Activated CD4-positive, alpha-beta T cell treated with anti-CD3 and anti-CD28 coated beads, Interleukin-2, Interleukin-4, amounts not matched to agents 100 ng/mL and 50 ng/mL, durations not matched to agents 16 hours and 8 hours (primary cell): Measurements from ENCODE around the gene MT1B.

ENCODE experiments used
- DNase-seq: peaks from one replicate; pipeline ENCODE4 v3.0.0-alpha.2; 2020; ENCODE audit warnings: low spot score

The MT1B gene

DNA sequence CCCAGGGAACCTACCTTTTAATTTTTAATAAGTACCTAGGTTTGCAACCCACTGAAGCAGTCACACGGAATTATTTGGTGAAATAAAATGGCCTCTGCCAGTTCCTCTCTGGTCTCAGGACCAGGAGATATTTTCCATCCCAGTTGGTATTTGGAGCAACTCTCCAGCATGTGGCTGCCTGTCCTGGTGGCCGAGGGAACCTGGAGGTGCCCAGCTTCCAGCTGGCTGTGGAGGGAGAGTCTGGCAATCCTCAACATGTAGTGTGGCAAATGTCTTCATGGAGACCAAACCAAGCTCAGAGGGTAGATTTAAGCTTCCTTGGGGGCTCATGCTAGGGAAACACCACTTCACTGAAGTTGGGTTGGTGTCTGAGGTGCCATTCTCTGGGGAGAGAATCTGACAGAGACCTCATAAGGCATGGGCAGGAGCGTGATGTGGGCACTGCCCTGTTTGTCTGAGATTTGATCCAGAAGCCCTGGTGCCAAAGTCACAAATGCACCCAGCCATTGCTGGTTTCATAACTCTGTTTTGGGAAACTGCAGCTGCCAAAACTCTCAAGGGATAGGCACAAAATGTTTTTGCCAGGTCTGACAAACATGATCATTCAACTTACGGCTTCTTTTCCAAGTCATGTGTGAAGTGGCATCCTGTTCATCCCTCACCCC is 33.4 kb downstream of the MT1B start:
- no peak for DNase-seq

DNA sequence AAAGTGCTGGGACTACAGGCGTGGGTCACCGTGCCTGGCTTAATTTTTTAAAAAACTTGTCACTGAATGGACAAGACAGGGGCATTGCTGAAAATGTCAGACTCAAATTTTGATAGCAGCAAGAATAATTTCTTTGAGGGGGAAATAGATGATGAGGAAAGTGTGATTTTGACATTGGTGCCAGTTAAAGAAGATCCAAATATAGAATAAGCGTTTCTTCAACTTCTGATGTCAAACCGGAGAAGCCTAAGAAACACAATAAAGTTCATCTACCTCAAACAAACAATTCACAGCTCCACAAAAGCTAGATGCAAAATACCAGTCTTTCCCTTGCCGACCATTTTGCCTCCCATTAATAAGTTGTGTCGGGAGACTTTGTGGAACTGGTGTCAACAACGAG is 35.1 kb downstream of the MT1B start:
- DNase-seq = no peak

DNA sequence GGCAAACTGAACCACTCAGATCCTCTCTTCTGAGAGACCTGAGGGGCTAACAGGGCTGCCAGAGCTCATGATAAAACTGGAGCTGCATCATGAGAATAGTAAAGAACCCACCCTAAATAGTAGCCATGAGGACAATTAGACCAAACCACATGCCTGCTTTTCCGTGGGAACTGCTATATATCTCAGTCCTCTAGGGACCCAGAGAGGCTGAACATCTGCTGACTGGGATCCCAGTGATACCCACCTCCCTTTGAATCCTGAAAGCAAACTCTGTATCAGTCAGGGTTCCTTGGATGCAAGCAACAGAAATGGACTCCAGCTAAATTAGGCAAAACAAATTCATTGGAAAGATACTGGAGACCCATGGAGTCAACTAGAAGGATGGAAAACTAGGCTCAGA is 37.1 kb downstream of the MT1B start:
- DNase-seq = no peak

DNA sequence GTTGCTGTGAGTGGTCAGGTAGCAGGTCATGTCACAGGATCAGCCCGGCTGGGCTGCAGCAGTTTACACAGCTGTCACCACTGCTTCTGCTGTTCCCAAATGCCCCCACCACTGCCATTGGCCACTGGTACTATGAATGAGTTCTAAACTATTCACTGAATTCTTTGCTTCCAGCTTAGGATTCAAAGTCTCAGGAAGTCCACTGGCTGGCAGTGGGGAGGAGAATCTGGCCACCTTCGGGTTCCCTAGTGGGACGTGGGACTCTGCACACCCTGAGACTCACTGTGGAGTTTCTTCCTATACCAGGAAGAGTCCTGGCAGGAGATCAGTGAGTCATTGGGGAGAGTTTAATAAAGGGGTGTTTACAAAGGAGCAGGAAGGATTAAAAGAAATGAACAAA is 37.5 kb downstream of the MT1B start:
- DNase-seq = no peak

DNA sequence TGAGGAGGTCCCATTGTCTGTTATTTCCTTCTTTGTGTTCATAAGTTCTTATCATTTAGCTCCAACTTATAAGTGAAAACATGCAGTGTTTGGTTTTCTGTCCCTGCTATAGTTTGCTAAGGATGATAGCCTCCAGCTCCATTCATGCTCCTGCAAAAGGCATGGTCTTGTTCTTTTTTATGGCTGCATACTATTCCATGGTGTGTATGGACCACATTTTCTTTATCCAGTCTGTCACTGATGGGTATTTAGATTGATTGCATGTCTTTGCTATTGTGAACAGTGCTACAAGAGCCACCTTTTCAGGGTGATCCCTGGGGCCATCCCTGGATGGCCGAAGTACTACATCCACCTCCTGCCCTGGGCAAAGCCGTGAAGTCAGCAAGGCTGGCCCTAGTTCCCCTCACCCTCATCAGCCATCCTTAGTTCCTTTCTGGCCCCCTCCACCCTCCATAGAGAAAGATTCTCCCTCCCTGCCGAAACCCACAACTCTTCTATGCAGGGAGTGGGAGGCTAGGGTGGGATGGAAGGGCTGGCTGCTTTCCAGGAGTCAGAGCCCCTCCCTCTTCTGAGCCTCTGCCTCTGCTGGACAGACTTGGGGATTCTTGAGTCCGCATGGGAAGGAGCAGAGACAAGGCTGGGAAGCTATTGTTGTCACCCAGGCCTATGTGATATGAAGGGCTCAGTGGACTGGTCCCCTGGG is 38.9 kb downstream of the MT1B start:
- DNase-seq = no peak

DNA sequence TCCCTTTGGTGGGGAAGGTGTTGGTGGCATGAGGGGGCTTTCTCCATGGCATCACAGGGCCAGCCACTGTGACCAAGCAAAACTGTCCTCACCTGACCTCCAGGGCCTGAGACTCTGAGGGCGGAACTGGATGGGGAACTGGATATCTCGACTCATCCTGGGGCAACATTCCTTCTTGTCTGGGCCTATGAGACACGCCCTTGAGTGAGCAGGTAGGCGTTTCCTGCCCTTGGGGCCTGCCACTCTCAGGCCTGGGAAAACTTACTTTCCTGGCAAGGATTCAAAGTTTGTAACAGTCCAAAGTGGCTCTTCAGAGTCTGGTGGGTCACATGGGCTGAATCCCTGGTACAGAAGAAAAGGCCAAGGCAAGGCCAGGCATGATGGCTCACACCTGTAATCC is 40.2 kb downstream of the MT1B start:
- no peak for DNase-seq

DNA sequence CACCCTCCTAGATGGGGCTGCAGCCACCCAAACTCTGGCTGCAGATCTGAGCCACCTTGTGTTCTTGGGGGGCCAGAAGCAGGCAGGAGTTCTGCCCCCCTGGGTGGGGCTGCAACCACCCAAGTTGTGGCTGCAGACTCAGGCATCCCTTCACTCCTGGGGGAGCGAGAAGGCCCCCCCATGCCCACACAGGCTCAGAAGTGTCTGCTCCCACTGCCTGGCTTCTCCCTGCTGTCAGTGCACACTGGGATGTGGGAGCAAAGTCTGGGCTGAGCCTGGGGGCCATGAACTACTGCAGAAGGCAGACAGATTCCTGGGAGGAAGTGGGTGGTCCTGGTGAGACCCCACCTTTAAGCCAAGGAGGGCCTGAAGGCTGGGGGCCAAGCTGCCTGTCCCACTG is 43.6 kb downstream of the MT1B start:
- no peak for DNase-seq

DNA sequence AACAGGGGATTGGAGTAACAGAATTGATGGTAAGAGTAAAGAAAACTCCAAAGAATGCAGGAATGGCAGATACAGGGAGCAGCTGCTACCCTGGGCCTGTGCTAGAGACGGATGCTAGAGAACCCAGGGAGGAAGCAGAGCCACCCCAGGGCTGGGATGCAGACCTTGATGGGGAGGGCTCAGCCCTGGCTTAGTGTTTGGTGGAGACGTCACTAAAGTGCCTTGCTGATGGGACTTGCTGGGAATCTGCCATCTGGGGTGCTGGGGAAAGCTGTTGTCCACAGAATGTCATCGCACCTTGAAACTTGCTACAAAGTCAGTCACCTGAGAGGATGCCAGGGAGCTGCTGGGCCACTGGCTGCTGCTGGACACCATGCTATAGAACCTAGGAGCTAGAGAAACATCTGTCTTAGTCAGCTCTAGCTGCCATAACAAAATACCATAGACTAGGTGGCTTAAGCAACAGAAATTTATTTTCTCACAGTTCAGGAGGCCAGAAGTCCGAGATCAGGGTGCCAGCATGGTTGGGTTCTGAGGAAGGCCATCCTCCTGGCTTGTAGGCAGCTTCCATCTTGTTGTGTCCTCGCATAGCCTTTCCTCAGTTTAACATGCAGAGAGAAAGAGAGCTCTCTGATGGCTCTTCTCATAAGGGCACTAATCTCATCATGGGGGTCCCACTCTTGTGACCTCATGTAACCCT is 45.9 kb downstream of the MT1B start:
- no peak for DNase-seq

DNA sequence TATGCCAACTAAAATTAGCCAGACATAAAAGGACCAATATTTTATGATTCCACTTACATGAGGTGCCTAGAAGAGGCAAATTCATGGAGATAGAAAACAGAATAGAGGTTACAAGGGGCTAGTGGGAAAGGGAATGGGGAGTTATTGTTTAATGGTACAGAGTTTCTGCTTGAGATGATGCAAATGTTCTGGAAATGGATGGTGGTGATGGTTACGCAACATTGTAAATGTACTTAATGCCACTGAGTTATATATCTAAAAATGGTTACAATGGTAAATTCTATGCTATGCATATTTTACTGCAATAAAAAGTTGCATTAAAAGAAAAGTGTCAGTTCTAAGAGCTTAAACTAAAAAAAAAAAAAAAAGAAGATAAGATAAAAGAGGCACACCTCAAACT is 48.5 kb downstream of the MT1B start:
- no peak for DNase-seq

DNA sequence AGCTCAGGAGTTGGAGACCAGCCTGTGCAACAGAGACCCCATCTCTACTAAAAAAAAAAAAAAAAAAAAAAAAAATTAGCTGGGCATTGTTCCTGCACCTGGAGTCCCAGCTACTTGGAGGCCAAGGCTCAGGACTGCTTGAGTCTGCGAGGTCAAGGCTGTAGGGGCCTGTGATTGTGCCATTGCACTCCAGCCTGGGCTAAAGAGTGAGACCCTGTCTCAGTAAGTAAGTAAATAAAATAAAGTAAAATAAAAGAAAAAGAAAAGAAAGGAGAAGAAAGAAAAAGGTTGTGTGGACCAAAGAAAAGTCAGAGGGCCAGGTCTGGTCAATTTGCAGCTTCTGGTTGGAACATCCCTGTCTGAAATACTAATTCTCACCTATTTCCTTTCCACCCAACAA is 48.9 kb downstream of the MT1B start:
- no peak for DNase-seq

DNA sequence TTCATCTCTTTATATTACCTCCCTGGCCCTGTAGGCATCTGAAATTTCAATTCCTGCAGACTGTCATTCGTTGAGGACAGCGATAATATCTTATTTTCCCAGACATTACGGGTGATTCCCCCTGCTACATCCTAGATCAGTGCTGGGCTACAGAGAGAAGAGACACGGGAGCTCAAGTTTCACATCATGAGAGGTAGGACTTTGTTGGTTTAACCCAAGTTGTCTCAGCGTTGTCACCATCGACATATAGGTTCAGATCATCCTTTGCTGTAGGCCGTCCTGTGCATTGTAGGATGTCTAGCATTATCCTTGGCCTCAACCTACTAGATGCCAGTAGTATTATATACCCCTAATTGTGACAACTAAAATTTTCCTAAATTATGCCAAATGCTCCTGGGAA is 49.8 kb downstream of the MT1B start:
- DNase-seq = no peak
